HG02588 (cell line): ENCODE data around the gene PRKAB1.

ENCODE experiments used
- ATAC-seq: cut with Tn5 transposase; IDR thresholded peaks from one replicate; pipeline ENCODE4 v1.9.1; 2021; ENCODE audit warnings: mild to moderate bottlenecking, moderate library complexity; ENCODE audit not compliant: unreplicated experiment

The PRKAB1 gene

DNA sequence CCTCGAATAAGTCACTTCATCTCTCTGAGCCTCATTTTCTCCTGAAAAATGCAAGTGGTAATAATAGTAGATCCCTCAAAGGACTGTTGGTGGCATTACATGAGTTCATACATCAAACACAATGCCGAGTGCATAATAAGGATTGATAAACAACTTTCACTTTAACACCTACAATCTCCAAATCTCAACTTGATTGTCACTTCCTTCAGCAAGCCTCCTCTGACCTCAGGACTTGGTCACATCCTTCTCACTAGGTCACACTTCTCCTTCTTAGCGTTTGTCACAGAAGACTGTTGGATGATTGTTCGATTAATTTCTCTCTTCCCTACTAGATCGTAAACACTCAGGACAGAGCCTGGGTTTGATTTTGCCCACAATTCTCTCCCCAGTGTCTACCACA, 7.9 kb upstream of the PRKAB1 start:
- no peak for ATAC-seq

- no peak for ATAC-seq
Measured at GRCh38 chr12:119661882-119662281, 6.1 kb upstream of the PRKAB1 start.

DNA sequence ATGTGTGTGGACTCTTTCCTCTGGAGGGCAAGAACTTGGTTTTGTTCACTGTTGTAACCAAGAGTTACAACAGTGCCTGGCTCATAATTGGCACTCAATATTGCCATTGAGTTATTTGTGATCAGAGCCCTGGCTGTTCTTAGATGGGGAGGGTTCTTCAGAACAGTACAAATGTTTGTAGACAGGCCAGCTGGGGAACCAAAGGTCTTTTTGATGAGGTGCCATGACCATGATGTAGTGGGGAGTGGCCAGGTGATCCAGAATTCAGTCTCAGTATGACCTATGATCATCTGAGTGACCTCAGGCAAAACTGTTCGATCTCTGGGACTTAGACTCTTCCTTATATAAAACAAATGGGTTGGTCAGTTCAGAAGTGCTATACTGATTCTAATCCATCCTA, 3.3 kb upstream of the PRKAB1 start:
- no peak for ATAC-seq

- no peak for ATAC-seq
Measured at GRCh38 chr12:119665164-119665929, 2.6 kb upstream of the PRKAB1 start.

- no peak for ATAC-seq
Measured at GRCh38 chr12:119666226-119666795, 1.6 kb upstream of the PRKAB1 start.

- peak; percentile 3 for ATAC-seq
Measured at GRCh38 chr12:119666900-119667576, 895 bp upstream of the PRKAB1 start.

DNA sequence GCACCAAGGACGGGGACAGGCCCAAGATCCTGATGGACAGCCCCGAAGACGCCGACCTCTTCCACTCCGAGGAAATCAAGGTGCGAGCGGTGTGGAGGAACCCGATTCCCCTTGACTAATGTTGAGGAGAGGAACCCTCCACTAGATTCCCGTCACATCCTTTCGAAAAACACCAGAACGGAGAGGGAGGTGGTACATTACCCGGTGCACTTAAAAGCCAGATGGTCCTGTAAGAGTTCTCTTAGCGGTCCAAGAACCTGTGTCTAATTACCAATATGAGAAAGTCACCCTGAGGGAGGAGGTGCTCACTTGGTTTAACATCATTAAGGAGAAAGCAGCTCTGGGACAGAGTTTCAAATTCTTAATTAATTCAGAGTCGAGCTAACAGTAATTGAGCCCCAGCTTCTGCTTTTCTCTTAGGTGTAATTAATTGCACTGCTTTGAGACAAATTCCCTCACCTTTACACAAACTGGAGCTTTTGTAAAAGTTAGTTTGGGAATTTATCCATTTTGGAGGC, 450 bp downstream of the PRKAB1 start:
- ATAC-seq = no peak

DNA sequence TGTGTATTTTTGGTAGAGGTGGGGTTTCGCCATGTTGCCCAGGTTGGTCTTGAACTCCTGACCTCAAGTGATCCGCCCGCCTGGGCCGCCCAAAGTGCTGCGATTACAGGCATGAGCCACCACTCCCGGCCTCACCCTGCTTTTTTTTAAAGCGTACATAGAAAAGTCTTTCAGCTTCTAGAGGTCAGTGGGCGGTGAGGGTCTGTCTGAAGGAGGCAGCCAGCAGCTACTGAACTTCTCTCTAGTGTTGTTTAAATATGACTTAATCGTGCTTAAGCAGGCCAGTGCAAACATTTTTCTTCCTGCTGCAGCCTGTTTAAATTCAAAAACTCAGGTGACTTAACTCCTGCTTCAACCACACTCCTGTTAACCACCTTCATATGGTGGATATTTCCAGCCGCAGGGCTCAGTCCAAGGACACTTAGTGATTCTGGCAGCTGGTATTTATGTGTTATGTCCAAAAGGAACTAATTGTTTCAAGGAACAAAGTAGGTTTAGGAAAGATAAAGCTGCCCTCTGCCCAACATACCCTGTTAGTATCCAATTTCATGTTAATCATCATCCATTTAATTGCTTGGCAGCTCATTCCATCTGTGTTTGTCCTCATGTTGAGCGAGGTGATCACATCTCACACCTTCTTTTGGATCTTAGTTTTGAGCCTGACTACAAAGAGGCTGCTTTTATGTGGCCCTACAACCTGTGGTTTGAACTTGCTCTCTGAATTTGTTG, 2.0 kb downstream of the PRKAB1 start:
- ATAC-seq = no peak

DNA sequence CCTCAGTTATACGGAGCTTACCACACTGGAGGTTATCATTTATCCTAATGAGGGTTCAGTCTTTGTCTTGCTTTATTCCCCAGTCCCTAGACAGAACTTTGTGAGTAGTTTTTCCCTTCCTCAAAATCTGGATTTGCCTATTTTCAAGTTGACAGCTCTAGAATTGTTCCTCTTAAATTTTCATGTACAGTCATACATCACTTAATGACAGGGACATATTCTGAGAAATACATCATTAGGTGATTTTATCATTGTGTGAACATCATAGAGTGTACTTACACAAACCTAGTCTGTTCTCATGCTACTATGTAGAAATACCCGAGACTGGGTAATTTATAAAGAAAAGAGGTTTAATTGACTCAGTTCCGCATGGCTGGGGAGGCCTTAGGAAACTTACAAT, 3.1 kb downstream of the PRKAB1 start:
- ATAC-seq = no peak

- no peak for ATAC-seq
Measured at GRCh38 chr12:119672194-119672593, 4.3 kb downstream of the PRKAB1 start.

DNA sequence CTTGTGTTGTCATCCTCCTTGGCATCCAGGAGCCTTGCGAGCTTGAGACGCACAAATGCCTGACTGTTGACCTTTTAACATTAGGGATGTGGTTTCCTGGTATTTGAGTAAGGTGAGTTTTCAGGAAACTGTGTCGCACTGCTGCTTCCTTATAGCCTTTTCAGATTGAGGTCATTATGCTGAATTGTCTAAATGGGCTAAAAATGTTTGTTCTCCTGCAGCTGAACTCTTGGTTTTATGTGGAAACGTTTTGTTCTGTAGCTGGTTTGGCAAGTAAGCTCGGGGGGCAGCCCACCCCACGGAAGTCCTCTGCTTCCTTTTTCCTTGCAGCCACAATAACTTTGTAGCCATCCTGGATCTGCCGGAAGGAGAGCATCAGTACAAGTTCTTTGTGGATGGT, 5.7 kb downstream of the PRKAB1 start:
- ATAC-seq = no peak

DNA sequence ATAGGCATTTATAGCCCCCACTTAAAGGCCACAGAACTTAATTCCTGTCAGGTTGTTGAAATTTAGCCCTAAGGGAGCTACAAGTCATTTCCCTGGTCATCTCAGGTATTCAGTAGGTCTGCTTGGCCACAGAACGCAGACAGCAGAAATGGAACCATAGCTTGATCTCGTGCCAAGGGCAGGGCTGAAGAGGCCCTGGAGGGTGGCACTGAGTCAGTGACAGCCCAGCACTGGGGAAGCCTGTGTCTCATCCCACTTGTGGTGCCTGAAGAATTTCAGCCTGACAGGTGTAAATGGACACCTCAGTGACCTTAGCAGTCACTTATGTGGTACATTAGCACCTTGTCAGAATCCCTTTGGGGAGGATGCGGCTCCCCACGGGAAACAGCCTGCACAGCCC, 6.6 kb downstream of the PRKAB1 start:
- no peak for ATAC-seq

DNA sequence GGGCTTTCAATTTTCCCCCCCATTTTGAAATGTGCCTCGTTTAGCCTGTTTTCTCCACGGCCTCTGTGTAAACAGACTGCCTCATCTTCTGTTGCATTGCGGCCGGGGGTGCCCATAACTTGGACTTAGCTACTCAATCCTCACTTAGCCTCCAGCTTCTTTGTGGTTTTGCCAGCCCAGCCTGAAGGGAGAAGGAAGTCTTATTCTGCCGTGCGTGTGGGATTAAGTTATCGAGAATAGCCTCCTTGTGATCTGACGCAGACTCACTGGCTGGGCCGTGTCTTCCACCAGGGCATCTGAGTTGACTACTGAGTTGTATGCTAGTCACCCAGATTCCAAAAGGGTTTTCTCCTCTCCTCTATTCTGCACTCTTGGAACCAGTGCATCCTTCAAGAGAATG, 8.1 kb downstream of the PRKAB1 start:
- no peak for ATAC-seq

GRCh38 chr12:119676573-119676972, 8.6 kb downstream of the PRKAB1 start:
- no peak for ATAC-seq

DNA sequence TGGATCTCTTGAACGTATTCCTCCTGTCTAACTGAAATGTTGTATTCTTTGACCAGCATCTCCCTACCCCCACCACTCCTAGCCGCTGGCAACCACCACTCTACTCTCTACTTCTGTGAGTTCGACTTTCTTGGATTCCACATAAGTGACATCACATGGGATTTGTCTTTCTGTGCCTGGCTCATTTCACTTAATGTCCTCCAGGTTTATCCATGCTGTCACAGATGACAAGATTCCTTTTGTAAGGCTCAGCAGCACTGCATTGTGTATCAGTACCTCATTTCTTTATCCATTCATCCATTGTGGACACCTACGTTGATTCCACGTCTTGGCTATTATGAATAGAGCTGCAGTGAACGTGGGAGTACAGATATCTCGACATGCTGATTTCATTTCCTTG, 10.5 kb downstream of the PRKAB1 start:
- no peak for ATAC-seq

- no peak for ATAC-seq
Measured at GRCh38 chr12:119679081-119679480, 11.1 kb downstream of the PRKAB1 start.

- no peak for ATAC-seq
Measured at GRCh38 chr12:119679490-119679889, 11.6 kb downstream of the PRKAB1 start.

- ATAC-seq = no peak
Measured at GRCh38 chr12:119681111-119681510, 13.2 kb downstream of the PRKAB1 start.

GRCh38 chr12:119681728-119682638, 14.1 kb downstream of the PRKAB1 start:
- ATAC-seq = peak; percentile 68

DNA sequence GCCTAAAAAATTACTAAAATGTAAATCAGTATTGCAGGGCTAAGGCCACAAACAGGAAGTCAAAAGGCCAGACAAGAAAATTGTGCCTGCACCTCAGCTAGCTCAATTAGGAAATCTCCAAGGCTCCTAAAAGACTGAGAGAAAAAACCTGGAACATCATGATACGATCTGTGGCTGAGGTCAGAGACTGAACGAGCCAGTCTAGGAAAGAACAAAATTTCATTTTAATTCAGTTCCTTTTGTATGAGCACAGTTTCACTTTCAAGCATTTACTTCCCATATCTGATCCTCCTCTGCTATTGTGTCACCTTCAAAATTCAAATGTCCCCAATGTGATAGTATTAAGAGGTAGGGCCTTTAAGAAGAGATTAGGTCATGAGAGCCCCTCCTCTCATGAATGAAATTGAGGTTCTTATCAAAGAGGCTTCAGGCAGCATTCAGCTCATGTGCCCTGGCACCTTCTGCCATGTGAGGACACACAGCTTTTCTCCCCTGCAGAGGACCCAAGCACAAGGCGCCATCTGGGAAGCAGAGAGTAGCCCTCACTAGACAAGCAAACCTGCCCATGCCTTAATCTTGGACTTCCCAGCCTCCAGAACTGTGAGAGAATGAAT, 14.8 kb downstream of the PRKAB1 start:
- ATAC-seq = no peak
